ENCODE measurements around the gene GHR.

DNA sequence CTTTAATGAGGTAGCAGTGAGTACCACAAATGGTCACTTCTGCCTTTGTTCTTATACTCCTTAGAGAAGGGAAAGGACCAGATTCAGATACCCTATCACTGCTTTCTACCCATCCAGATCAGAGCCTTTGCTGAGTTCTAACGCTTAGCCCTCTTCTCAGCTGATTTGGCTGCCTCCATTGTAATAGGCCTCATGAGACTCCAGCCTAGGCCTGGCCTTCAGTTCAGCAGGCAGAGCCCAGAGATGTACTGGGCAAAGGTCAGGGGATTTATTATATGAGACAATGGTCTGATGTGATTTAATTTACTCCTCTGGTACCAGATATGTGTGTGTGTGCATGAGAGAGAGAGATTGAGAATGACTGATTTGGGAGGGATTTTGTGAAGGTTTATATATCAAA, 124.7 kb downstream of the GHR start:
- TF ChIP-seq ZNF174 (tag by site-specific recombination; IDR thresholded peaks at IDR 0.05) = no peak
- no peak for TF ChIP-seq CTCF (tag by site-specific recombination; IDR thresholded peaks at IDR 0.05)
- no peak for TF ChIP-seq ATF2 (tag by site-specific recombination; IDR thresholded peaks at IDR 0.05; ENCODE audit: low read depth)
- TF ChIP-seq ZNF837 (tag by site-specific recombination; IDR thresholded peaks at IDR 0.05) = no peak
- no peak for TF ChIP-seq ZNF560 (tag by site-specific recombination; IDR thresholded peaks at IDR 0.05; ENCODE audit: borderline replicate concordance)
- no peak for TF ChIP-seq YY1 (tag by site-specific recombination; IDR thresholded peaks at IDR 0.05)
- no peak for TF ChIP-seq AEBP2 (tag by site-specific recombination; IDR thresholded peaks at IDR 0.05; ENCODE audit: borderline replicate concordance)
- TF ChIP-seq, protein P1, sequence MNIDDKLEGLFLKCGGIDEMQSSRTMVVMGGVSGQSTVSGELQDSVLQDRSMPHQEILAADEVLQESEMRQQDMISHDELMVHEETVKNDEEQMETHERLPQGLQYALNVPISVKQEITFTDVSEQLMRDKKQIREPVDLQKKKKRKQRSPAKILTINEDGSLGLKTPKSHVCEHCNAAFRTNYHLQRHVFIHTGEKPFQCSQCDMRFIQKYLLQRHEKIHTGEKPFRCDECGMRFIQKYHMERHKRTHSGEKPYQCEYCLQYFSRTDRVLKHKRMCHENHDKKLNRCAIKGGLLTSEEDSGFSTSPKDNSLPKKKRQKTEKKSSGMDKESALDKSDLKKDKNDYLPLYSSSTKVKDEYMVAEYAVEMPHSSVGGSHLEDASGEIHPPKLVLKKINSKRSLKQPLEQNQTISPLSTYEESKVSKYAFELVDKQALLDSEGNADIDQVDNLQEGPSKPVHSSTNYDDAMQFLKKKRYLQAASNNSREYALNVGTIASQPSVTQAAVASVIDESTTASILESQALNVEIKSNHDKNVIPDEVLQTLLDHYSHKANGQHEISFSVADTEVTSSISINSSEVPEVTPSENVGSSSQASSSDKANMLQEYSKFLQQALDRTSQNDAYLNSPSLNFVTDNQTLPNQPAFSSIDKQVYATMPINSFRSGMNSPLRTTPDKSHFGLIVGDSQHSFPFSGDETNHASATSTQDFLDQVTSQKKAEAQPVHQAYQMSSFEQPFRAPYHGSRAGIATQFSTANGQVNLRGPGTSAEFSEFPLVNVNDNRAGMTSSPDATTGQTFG (tag by site-specific recombination; IDR thresholded peaks at IDR 0.05; ENCODE audit: borderline replicate concordance) = no peak
